Stimulated activated CD4-positive, alpha-beta T cell treated with anti-CD3 and anti-CD28 coated beads, Interleukin-1b, Interleukin-23, amount 100 ng/mL, for 4 hours (primary cell): ENCODE measurements around the gene BLTP2.
A peak's percentile ranks its signal among the peaks of the same experiment; 100 is the strongest.
"Not testable (repeated sequence)": the region's sequence is repeated elsewhere in the genome, so short reads cannot be mapped to it uniquely, and the experiment has no call there.

Experiments
- DNase-seq, 2 donors: peaks; one replicate each; pipeline ENCODE4 v3.0.0-alpha.2; 2020; ENCODE audit warnings: low read depth in 2 of 2

BLTP2 gene

DNA sequence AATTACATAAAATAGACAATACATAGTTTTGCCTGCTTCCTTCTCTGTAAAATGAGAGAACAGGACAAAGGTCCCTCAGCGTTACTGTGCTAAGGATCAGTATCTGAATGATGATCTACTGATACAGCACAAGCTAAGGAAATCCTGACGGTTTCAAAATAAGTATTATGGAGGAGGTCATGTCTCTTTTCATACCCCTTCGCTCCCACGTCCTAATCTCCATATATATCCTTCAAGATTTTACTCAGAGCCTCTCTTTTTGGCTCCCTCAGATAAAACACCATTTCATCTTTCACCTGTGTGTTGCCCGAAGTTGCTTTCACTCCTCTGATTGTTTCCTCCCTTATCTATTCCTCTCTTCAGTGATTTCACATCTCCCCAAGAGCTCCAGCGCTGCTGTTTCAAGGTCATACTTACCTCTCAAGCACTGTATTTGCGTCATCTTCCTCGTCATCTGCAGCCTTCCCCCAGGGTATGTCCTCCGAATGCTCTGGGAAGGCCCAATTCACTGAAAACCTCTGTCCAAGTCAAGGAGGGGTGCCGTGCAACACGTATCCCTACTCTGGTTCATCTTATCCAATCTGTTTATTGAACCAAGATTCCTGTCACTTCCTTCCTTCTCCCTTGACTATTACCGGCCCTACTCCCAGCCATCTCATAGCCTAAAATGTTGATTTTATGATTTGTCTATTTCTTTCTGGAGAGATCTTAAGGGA, 1.2 kb upstream of the BLTP2 start:
- no peak for DNase-seq

DNA sequence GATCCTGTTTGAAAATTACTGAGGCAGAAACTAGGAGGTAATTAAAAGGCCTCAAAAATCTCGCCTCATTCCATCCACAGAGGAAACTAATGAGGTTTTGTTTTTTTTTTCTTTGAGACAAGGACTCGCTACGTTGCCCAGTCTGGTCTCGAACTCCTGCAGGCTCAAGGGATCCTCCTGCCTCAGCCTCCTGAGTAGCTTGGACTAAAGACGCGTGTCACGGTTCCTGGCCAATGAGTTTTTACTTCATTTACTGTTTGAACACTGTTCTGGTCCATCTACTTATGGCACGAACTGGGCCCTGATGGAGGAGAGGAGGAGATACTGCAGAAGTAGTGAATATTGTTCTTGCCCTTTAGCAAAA, 600 bp upstream of the BLTP2 start:
- no peak for DNase-seq

DNA sequence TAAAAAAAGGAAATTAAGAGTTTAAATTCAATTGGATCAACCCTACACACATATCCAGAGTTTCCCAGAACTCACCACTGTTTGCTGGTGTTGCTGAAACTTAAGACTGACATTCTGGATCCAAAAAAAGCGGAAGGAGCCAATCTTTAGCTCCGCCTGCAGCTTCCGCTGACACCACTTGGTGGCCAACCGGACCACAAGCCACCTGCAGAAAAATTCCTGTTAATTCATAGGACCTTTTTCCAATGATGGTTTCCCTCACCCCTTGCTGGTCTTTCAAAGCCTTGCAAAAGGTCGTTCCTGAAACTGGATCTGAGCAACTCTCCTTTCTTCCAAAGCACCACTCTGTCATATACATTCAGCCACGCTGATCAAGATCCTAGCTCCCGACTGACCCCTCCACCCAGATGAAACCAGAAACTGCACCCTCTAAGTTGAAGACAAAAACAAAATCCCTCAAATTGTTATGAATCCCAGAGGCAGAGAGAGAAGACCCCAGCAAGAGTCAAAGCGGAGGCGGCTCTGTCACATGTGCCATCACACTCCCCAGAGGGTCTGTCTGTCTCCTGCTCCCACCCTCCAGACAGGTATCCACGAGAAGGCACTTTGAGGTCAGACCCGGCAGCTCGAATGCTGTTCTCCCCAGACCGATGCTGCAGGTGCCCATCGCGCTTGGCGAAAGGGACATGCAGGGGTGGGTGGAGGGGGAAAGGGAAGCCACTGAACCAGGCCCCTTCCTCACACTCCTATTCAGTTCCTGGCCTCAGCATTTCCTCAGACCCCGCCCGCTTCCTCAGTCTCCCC, 773 bp downstream of the BLTP2 start:
- no peak for DNase-seq

DNA sequence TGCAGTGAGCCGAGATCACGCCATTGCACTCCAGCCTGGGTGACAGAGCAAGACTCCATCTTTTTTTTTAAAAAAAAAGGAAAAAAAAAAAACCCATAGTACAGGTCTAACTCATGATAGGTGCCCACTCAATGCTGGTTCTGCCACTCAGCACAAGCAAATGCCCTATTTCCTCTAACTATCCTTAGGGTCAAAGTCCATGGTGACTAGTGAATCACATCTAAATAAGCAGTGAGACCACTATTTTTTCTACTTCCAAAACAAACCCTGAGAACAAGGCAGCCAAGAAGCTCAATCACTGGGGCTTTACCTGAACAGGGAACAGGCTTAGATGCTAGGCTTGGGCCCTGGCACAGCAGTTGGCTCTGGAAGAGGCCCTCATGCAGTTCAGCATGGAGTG, 3.4 kb downstream of the BLTP2 start:
- DNase-seq: no peak

DNA sequence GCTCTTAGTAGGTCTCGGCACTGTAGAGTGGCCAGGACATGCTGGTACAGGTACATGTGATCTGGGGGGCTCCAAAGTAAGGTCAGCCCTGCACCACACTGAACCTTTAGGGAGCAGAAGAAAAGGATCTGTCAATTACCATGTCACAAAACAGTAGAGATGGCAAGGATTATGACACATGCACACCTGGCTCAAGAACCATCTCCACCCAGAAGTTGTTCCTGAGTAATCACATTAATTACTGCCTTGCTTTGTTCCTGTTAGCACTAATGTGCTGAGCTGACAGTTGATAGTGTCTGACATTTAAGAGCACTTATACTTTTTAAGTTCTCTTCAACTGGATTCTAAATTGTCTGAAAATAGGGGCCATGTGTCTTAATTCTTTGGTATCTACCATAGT, 9.5 kb downstream of the BLTP2 start:
- DNase-seq: no peak

DNA sequence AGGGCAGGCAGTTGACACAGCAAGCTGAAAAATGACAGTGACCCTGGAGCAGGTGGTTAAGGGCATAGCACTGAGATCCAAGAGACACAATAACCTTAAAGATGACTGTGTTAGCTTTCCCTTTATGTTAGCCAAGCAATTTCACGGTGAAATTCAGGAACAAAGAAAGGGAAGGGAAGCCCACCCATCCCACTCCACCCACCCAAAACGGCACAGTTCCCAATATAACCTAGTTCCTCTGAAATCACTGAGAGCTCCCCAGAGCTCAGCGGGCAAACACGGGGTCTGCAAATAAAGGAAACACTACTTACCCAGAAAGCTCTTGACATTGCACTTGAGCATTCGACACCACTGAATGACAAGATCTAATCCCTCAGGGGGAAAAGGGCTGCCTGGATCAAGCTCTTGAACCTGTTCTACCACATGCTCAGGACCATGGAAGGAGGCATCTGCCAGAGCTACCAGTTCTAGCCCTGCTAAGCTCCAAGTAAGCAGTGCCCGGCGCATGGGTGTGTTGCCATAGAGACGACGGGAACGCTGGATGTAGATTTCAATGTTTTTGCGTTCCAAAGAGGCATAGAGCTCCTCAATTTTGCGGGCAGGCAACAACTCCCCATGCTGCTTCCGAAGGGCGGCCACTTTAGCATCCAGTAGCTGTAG, 10.6 kb downstream of the BLTP2 start:
- DNase-seq: no peak

DNA sequence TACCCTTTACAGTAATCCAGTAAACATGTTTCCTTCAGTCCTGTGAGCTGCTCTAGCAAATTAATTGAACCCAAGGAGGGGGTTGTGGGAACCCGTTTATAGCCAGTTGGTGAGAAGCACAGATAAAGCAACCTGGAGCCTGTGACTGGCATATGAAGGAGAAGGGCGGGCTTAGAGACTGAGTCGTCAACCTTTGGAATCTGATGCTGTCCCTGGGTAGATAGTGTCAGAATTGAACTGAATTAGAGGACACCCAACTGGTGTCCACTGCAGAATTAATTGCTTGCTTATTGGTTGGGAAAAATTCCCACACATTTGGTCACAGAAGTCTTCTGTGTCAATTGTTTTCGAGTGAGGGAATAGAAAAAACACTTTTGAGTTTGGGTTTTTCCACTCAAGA, 18.1 kb downstream of the BLTP2 start:
- no peak for DNase-seq

DNA sequence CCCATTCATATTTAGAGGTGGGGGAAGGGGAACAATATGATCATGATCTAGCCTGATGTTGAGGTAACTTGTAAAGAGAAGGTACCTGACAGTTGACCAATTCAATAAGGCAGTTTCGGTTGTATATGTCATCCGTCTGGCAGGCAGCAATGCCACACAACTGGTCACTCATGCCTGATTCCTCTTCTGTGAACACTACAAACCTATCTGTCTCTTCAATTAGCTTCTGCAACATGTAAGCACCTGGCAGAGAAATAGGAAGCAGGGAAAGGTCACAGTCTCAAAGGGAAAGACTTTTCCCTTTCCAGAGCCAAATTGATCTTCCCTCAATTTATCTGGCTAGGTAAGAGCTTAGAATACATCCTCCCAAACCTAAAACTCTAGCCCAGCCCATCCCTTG, 20.8 kb downstream of the BLTP2 start:
- no peak for DNase-seq

DNA sequence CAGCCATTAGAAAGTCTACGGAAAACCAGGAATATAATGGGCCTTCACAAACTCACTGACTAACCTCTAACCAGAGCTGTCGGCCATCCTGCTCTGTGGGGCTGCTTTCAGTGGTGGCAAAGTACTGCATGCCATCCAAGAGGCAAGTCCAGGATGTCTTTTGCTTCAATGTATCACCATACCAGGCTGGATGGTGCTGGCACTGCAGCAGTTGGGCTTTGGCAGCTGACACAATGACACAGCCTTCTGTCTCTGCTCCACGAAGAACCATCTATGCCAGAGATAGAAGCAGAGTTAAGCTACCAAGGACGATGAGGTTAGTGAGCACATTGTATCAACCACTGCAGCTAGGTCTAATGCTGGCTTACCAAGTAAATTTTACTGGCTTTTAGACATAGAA, 21.3 kb downstream of the BLTP2 start:
- no peak for DNase-seq

DNA sequence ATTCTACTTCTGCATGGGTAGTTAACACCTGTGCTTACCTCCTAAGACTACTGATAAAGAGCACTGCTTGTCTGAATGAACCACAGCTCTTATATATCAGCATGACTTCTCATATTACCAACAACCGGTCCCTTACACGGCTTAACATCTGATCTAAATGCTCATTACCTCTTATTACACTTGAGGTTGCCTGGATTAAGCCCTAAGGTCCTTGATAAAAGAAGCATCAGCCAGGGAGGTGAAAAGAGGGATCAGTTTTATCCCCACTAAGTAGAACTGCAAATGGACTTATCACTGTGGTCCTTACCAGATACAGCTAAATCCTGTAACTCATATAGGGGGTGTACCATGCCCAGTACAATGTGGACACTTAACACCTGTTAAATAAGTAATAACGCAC, 22.8 kb downstream of the BLTP2 start:
- no peak for DNase-seq

DNA sequence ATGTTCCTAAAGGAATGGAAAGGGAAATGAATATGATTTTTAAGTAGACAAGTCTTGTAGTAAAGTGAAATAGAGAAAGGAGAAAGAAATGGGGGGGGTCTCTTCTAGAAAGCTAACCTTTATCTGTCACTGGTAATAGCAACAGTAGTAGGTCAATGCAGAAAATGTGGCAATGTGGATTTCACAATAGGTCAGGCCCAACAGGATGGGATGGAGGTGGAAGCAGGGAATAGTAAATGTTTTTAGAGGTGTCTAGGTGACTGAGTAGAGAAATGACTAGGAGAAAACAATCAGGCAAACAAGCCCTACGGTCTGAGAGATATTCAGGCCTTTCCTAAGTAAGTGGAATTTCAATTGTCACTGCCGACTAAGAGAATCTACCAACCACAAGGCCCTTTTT, 24.9 kb downstream of the BLTP2 start:
- no peak for DNase-seq

DNA sequence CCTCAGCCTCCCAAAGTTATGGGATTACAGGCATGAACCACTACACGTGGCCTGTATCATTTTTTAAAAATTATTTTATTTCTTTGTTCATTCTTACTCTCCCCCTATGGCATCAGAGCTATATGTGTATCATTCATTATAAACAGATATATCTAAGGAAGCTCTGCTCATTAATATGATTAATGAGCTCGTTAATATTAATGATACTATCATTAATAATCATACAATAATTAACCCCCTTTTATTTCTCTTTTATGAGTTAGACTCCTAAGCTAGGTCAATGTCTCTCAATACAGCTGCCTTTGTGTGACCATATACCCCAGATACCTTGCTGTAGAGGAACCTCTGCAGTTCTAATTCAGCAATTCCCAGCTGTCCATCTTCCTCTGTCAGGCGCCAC, 26.5 kb downstream of the BLTP2 start:
- DNase-seq: no peak

DNA sequence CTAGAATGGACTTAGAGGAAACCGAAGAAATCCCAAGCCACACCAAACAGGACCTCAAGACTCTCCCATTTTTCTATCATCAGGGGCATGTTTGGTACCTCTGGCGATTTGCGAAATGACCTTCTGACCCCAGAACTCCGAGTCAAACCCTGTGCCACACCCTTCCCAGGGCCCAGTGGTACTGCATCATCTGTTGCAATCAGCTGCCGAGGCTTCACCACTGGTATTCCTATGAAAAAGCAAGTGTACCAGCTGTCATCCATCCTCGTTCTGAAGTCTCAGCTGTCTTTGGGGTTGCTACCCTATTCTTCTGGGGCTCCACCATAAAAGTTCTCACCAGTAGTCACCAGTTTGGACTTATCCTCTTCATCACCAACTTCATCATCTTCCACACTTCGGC, 28.7 kb downstream of the BLTP2 start:
- no peak for DNase-seq

DNA sequence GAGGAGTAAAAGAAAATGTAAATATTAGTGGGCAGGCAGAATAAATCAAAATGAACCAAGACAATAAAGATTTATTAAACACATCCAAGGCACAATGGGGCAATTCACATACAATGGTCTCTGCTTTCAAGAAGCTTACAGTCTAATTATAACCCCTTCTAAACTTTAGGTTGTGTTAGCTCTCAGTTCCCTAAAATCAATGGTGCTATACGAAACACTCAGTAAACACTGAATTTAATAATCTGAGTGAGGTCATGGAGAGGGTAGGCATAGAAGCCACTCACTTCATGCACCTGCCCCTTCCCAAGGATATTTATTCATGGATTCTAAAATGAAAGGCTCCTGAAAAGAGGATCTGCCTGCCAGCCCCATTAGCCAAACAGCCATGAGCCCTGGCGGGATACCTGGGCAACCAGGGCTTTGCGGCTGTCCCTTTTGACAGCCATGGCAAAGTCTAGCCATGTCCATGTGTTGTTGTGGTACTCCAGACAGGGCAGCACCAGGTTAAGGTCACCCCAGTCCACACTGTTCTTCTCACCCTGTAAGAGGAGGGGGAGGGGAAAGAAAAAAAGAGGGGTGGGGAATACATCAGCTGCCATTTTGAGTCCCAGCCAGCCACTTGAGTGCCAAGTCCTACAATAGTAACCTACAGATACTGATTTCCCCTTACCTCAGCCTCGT, 29.6 kb downstream of the BLTP2 start:
- no peak for DNase-seq

DNA sequence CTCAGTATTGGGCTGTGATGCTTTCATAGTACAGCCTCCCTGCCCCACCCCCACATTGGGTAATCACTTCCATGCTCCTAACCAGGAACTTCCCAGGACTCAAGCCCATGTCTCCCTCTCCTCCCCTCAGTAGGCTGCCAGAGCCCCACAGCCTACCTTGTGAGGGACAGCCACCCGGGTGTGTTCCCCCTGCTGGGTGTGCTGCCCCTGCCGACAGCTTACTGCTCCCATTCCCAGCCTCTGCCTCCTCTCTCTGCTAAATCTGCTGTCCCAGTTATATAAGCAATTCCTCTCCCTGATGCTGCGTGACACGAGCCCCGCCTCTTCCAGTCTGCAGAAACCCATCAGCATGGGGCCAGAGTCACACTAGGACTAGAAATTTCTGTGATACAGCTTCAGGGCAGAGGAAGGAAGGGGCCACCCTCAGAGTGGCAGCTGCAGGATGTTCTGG, 31.0 kb downstream of the BLTP2 start, which contains the start of gene RSKR:
TSS of gene RSKR (minus strand) at position 255 of the 451 bp plus-strand sequence. CDS start at position 231, 24 bp downstream.
- DNase-seq: no peak

DNA sequence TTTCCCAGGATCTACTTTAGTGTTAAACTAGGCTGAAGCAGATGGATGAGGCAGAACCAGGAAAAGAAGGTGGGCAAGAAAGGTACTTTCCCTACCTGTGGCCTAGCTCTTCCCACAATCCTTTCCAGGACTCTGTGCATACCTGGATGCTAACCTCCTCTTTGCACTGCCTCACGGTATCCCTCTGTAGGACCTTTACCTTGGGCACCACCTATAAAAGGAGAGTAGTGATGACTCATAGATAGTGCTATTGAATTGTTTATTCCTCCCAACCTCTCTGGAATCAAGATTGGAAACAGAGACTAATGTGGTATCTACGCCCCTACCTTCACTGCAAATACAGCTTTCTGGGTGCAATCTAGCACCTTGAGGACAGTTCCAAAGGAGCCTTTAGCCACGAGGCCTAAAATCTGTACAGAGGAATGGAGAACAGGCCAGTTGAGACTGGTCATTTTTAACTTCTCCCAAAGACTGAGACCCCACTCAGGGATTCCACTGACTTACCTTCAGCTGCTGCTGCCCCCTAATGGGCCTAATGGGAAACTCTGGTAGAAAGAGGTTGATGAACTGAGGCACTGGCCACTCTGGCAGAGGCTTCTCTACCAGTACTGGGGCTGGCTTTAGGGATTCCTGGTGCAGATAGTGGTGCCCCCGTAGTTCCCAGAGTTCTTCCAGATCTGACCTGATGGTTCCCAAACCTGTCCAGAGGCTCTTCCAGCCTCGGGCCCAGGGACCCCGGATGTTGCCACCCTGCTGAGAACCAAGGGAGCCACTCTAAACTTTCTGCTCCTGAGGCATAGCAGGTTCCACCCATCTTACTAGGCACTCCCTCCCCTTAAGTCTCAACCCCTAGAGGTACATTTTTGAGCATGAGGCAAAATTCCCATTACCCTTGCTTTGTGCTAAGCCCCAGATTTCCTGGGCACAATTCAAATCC, 31.8 kb downstream of the BLTP2 start:
- DNase-seq: peak; percentile 13 to 23

DNA sequence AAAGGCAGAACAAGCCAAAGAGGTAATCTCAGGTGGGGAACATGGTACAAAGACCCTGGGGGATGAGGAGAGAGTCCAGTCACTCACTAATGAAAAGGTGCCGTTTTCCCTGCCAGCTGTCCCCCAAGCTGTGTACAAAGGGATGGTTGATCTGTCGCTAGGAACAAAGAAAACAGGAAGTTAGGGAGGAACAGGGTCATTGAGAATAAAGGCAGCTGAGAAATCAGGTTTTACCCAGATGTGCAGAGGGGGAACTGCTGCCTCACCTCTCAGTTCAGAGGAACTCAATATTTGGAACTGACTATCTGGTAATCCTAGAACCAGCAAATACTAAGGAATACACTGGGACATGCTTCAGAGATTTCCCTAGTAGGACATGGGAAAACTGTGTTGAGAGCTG, 32.4 kb downstream of the BLTP2 start:
- DNase-seq: no peak

DNA sequence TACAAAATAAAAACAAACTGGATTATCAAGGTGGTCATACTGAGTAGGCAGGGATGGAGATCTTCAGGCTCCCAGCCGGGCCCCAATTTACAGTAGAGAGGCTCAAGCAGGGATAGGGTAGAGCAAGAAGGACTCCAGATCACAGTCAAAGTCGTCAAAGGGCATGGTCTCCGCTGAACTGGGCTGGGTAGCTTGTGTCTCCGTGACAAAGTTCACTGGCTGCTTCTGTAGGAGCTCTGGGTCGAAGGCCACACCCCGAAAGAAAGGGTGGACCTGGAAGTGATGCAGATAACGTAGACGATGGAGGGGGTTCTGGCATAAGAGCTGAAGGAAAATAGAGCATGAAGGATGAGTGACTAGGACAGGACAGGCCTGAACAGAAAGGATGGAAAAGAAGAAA, 34.6 kb downstream of the BLTP2 start:
- DNase-seq: no peak

DNA sequence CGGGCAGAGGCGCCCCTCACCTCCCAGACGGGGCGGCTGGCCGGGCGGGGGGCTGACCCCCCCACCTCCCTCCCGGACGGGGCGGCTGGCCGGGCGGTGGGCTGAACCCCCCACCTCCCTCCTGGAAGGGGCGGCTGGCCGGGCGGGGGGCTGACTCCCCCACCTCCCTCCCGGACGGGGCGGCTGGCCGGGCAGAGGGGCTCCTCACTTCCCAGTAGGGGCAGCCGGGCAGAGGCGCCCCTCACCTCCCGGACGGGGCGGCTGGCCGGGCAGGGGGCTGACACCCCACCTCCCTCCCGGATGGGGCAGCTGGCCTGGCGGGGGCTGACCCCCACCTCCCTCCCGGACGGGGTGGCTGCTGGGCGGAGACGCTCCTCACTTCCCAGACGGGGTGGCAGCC, 40.9 kb downstream of the BLTP2 start:
- DNase-seq: not testable (repeated sequence)

DNA sequence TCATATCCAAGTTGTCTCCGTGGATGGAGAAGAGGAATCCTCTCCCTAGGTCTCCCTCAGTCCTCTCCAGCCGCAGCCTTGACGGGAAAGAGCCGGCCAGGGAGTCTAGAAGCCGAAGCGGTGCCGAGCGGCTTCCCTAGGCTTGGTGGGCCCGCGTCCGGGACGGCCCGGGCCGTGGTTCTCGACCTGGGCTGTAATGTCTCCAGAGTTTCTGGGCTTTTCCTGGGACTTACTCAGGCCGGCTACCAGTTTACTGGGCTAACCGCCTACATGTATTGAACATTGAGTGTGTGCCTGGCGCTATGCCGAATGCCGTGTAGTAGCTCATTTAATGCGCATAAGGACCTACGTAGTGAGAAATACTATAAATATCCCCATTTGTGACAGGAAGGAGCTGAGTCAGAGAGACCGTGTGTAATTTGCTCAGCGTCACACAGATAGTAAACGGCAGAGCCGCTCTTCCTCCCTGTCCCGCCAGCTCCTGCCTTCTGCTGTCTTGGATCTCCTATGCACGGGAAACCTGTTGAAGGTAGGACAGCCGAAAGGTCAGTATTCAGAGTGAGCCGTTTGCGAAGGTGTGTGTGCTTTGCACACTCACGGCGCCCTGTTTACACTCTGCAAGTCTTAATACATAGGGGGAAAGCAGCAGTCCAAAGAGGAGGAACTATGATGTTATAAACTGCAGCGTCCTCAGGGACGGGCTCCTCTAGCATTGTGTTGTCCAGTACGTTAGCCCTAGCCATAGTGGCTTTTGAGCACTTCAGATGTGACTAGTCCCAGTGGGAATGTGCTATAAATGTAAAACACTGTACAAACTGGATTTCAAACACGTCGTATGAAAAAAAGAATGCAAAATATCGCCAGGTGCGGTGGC, 45.4 kb downstream of the BLTP2 start:
- peak; percentile 46 to 55 for DNase-seq
